B cell (primary cell): Measurements from ENCODE around the gene NCK2. TPM values are rescaled to one million over a fixed set of nuclear protein-coding genes. Genes with fewer than 3 reads are reported as not detected.

Source experiments
- ATAC-seq: fragments of 200-7000 bp; cut with Tn5 transposase; one replicate; pipeline ENCODE4 v1.10.0; 2021; ENCODE audit warnings: low read depth, mild to moderate bottlenecking, moderate number of reproducible peaks, moderate library complexity
- CTCF ChIA-PET: fragments of 350-600 bp; sonication (Branson Sonifier 250); formaldehyde crosslinking; loops from one replicate; lab custom pipeline; 2021; ENCODE audit warnings: antibody characterized with exemption, inconsistent platforms; lab: Charles Lee
- POLR2A ChIA-PET: fragments of 350-600 bp; sonication (Branson Sonifier 250); formaldehyde crosslinking; loops from one replicate; lab custom pipeline; 2021; ENCODE audit warnings: antibody characterized with exemption; lab: Charles Lee
- DNase-seq: peaks from one replicate; pipeline ENCODE4 v3.0.0; 2013
- H2AFZ ChIP-seq: 2 replicates; pipeline ENCODE4 v1.6.1; 2012; ENCODE audit warnings: mild to moderate bottlenecking, low read depth, low read length; ENCODE audit not compliant: insufficient read depth, poor library complexity, severe bottlenecking
- H3K27ac ChIP-seq, 2 donors: 1 replicate in 1 of 2; 2 replicates in 1 of 2; pipeline ENCODE4 v1.5.1; 2012 to 2013; ENCODE audit warnings: low read length in 2 of 2, mild to moderate bottlenecking in 2 of 2, moderate library complexity in 1 of 2
- H3K27me3 ChIP-seq, 4 experiments: fragments of 200-600 bp in 1 of 4; sonication (generic) in 1 of 4; replicated peaks in 1 of 4; 1 replicate in 2 of 4; 2 replicates in 2 of 4; pipeline versions ENCODE4 v1.6.1 to v1.7.0; 2013 to 2016; ENCODE audit warnings: low read length in 3 of 4, mild to moderate bottlenecking in 2 of 4, mixed read lengths in 1 of 4, moderate library complexity in 1 of 4; ENCODE audit not compliant: insufficient read depth in 4 of 4, control insufficient read depth in 3 of 4; ENCODE audit errors: control extremely low read depth in 1 of 4
- H3K36me3 ChIP-seq, 2 experiments: replicated peaks in 1 of 2; 1 replicate in 1 of 2; 2 replicates in 1 of 2; pipeline versions ENCODE4 v1.6.1 to v1.7.1; 2013; ENCODE audit warnings: low read length in 1 of 2; ENCODE audit not compliant: insufficient read depth in 2 of 2, control insufficient read depth in 1 of 2; ENCODE audit errors: control extremely low read depth in 1 of 2, extremely low read depth in 1 of 2
- H3K4me1 ChIP-seq, 2 donors: fragments of 200-600 bp in 1 of 2; sonication (generic) in 1 of 2; 1 replicate in 1 of 2; 2 replicates in 1 of 2; pipeline versions ENCODE4 v1.5.1 to v1.6.1; 2013 to 2017; ENCODE audit warnings: low read length in 2 of 2; ENCODE audit not compliant: control insufficient read depth in 2 of 2, insufficient read depth in 2 of 2
- H3K4me2 ChIP-seq: replicated peaks from 2 replicates; pipeline ENCODE3; 2012; ENCODE audit warnings: mild to moderate bottlenecking, low read depth, low read length; ENCODE audit not compliant: poor library complexity, severe bottlenecking
- H3K4me3 ChIP-seq, 5 experiments: fragments of 200-600 bp in 1 of 5; sonication (generic) in 1 of 5; 1 replicate in 3 of 5; 2 replicates in 2 of 5; pipeline versions ENCODE4 v1.5.1 to v1.7.0; 2011 to 2016; ENCODE audit warnings: low read length in 4 of 5, mild to moderate bottlenecking in 4 of 5, low read depth in 2 of 5, control low read depth in 1 of 5, moderate library complexity in 1 of 5; ENCODE audit not compliant: insufficient read depth in 1 of 5; ENCODE audit errors: control extremely low read depth in 1 of 5, extremely low read depth in 1 of 5
- H3K79me2 ChIP-seq: fragments of 200-600 bp; sonication (generic); one replicate; pipeline ENCODE4 v1.6.0; 2016; ENCODE audit warnings: low read length; ENCODE audit not compliant: control insufficient read depth, insufficient read depth
- H3K9ac ChIP-seq: fragments of 200-600 bp; sonication (generic); 2 replicates; pipeline ENCODE4 v1.6.1; 2017; ENCODE audit warnings: mild to moderate bottlenecking, low read length, moderate library complexity
- H3K9me3 ChIP-seq, 3 donors: one replicate each; pipeline versions ENCODE4 v1.6.1 to v1.7.1; 2013; ENCODE audit warnings: low read length in 2 of 3; ENCODE audit not compliant: control insufficient read depth in 2 of 3, insufficient read depth in 1 of 3; ENCODE audit errors: control extremely low read depth in 1 of 3
- H4K20me1 ChIP-seq: 2 replicates; pipeline ENCODE4 v1.6.0; 2012; ENCODE audit warnings: mild to moderate bottlenecking, low read length; ENCODE audit not compliant: insufficient read depth, control insufficient read depth, poor library complexity, severe bottlenecking
- H3K27ac Mint-ChIP-seq: one replicate; pipeline ENCODE4 v1.8.0; 2021; ENCODE audit warnings: mixed read lengths
- H3K27me3 Mint-ChIP-seq: one replicate; pipeline ENCODE4 v1.8.0; 2021; ENCODE audit warnings: mixed read lengths
- H3K4me1 Mint-ChIP-seq: one replicate; pipeline ENCODE4 v1.8.0; 2021; ENCODE audit warnings: mixed read lengths
- H3K4me3 Mint-ChIP-seq: one replicate; pipeline ENCODE4 v1.8.0; 2021; ENCODE audit warnings: mixed read lengths
- H3K9me3 Mint-ChIP-seq: one replicate; pipeline ENCODE4 v1.8.0; 2022; ENCODE audit warnings: mixed read lengths; ENCODE audit not compliant: insufficient read depth
- EZH2 ChIP-seq: IDR thresholded peaks from 2 replicates; pipeline ENCODE4 v1.6.1; 2012; ENCODE audit warnings: borderline replicate concordance, low read depth, mild to moderate bottlenecking, moderate library complexity, low read length; ENCODE audit not compliant: insufficient read depth, poor library complexity, severe bottlenecking
- WGBS: methylation state at CpG from one replicate; pipeline ENCODE4 v1.1.5; 2013; ENCODE audit warnings: missing lambda C conversion rate; ENCODE audit not compliant: insufficient coverage; 5-methylcytosine and 5-hydroxymethylcytosine counted together
- intact Hi-C: fragments of 100-400 bp; cut with micrococcal nuclease; formaldehyde crosslinking; loops from one replicate; pipeline ENCODE4 v1.10.0; 2022
- polyA plus RNA-seq: library from polyadenylated mRNA; depleted of rRNA; stranded (reverse); fragments of >200 nt; gene quantifications from 2 replicates; pipeline ENCODE4 v1.2.3, GENCODE V29; 2012
- total RNA-seq, 2 donors: library from RNA; stranded (reverse); fragments of 120-200 nt in 1 of 2; gene quantifications; 1 replicate in 1 of 2; 2 replicates in 1 of 2; pipeline versions ENCODE4 v1.2.3 to v1.2.4, GENCODE V29; 2013 to 2022
- TF ChIP-seq, protein P1 (sequence below): fragments of 200-600 bp; IDR thresholded peaks from one replicate; pipeline ENCODE4 v1.8.0; 2022; ENCODE audit warnings: antibody characterized with exemption, mild to moderate bottlenecking

NCK2 gene
- total and polyA plus RNA-seq, 2 donors (not counting 1 experiment from before 2014, with no cell fraction given) = 64.2 to 72.3 TPM

DNA sequence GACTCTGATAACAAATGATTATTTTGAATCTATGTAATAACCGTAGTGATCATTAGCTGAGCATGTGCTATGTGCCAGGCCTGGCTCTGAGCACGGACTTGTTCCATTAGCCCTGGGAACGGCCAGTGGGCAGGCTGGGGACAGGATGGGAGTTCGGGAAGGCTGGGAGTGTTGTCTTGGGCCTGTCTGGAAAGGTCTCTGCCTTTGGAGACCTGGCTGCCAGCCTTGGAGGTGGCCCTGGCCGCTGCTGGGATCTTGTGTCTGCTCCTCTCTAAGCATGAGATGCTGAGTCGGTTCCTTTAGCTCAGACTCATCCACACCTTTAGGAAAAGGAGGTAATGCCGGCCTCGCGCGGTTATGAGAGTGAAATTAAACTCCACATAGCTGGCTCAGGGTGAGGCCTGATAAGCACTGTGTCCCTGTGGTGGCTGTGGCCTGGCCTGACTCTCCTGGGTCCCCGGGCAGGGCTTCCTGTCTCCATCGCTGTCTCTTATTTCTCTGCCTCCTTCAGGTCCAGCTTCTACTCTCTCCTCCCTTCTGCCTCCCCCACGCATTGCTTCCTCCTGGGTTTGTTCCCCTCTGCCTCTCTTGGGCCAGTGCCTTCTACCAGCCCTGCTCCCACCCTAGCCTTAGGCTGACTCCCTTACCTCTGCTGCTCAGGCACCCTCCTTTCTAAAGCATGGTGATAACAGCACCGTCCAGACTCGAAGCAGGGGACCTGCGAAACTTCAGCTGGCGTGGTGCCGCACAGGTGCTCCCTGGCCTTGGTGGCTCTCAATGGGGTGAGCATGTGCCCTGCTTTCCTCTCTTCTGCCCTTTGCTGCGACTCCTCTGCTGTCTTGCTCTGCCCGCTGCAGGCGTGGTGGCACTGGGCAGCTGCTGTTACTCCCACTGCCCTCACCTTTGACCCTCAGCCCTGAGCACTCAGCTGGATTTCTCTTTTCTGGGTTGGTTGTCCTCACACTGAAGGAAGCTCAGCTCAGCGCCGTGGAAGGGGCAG, 41.8 kb downstream of the NCK2 start:
- H3K4me1 ChIP-seq = peaks cover 77 to 81% of the 10 kb centered on the region in 2 donors
- no peak for TF ChIP-seq EZH2
- TF ChIP-seq, protein P1, sequence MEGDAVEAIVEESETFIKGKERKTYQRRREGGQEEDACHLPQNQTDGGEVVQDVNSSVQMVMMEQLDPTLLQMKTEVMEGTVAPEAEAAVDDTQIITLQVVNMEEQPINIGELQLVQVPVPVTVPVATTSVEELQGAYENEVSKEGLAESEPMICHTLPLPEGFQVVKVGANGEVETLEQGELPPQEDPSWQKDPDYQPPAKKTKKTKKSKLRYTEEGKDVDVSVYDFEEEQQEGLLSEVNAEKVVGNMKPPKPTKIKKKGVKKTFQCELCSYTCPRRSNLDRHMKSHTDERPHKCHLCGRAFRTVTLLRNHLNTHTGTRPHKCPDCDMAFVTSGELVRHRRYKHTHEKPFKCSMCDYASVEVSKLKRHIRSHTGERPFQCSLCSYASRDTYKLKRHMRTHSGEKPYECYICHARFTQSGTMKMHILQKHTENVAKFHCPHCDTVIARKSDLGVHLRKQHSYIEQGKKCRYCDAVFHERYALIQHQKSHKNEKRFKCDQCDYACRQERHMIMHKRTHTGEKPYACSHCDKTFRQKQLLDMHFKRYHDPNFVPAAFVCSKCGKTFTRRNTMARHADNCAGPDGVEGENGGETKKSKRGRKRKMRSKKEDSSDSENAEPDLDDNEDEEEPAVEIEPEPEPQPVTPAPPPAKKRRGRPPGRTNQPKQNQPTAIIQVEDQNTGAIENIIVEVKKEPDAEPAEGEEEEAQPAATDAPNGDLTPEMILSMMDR = no peak
- peak overlapping the region; percentile 44 to 70 for H3K27ac ChIP-seq
- peak overlapping the region; percentile 23 for H3K4me3 Mint-ChIP-seq
- H4K20me1 ChIP-seq = peaks cover 54% of the 10 kb centered on the region
- peaks cover 0 to 33% of the 10 kb centered on the region in 2 experiments for H3K36me3 ChIP-seq
- no peaks in the 10 kb centered on the region for H3K27me3 ChIP-seq
- no peak for ATAC-seq
- CTCF ChIA-PET = interaction anchor here (0.8 to 6.1 kb wide), 9 partner anchors 9 to 205 kb away, joined by 3 to 47 read pairs (median 5); no protein-coding TSS in a partner anchor
- peak overlapping the region; percentile 37 for H3K9ac ChIP-seq
- H2AFZ ChIP-seq = peak overlapping the region; percentile 16
- H3K4me1 Mint-ChIP-seq = peaks cover 85% of the 10 kb centered on the region
- DNase-seq = no peak
- no peaks in the 10 kb centered on the region for H3K27me3 Mint-ChIP-seq
- peak overlapping the region; percentile 54 for H3K4me2 ChIP-seq
- intact Hi-C loops = loop anchor here (5.0 kb wide), 1 partner anchor 209 kb away; no protein-coding TSS in a partner anchor
- peak overlapping the region; percentile 80 for H3K27ac Mint-ChIP-seq
- POLR2A ChIA-PET = interaction anchor here (1.4 kb wide), 1 partner anchor 9 kb away, joined by 6 read pairs; no protein-coding TSS in a partner anchor
- H3K9me3 ChIP-seq = peaks cover 0 to 5% (median 0%) of the 10 kb centered on the region in 3 donors
- H3K79me2 ChIP-seq = peaks cover 97% of the 10 kb centered on the region
- peak overlapping the region in 1 of 5 experiments; percentile 7 for H3K4me3 ChIP-seq
- WGBS = 67% methylated on average over 20 of the region's 23 CpGs
- no peaks in the 10 kb centered on the region for H3K9me3 Mint-ChIP-seq
